Heart left ventricle (tissue), 16 donors: ENCODE data around the gene SV2A. TPM values are rescaled to one million over a fixed set of nuclear protein-coding genes. Genes with fewer than 3 reads are reported as not detected.
A peak's percentile ranks its signal among the peaks of the same experiment; 100 is the strongest.

ENCODE experiments used
- ATAC-seq, 4 donors: fragments of 200-7000 bp; cut with Tn5 transposase; one replicate each; pipeline ENCODE4 v1.9.1; 2020 to 2022; ENCODE audit warnings: moderate library complexity in 4 of 4, mild to moderate bottlenecking in 3 of 4, moderate number of reproducible peaks in 1 of 4
- DNase-seq, 5 donors: peaks; one replicate each; pipeline ENCODE4 v3.0.0-alpha.2; 2020
- H3K27ac ChIP-seq, 12 donors: fragments of 200-600 bp; sonication (generic) in 4 of 12; one replicate each; pipeline versions ENCODE4 v1.5.0 to v1.8.0; 2016 to 2022; ENCODE audit warnings: mild to moderate bottlenecking in 2 of 12
- H3K27me3 ChIP-seq, 9 donors: fragments of 200-600 bp; sonication (generic) in 2 of 9; one replicate each; pipeline versions ENCODE4 v1.5.1 to v1.8.0; 2016 to 2022; ENCODE audit warnings: mild to moderate bottlenecking in 3 of 9
- H3K36me3 ChIP-seq, 9 donors: fragments of 200-600 bp; sonication (generic) in 2 of 9; one replicate each; pipeline versions ENCODE4 v1.5.0 to v1.8.0; 2018 to 2022; ENCODE audit warnings: mild to moderate bottlenecking in 2 of 9
- H3K4me1 ChIP-seq, 12 donors: fragments of 200-600 bp; sonication (generic) in 4 of 12; one replicate each; pipeline versions ENCODE4 v1.5.0 to v1.8.0; 2016 to 2022; ENCODE audit warnings: mild to moderate bottlenecking in 3 of 12
- H3K4me3 ChIP-seq, 12 donors: fragments of 200-600 bp; sonication (generic) in 4 of 12; one replicate each; pipeline versions ENCODE4 v1.5.0 to v1.8.0; 2017 to 2022; ENCODE audit warnings: mild to moderate bottlenecking in 9 of 12, moderate library complexity in 4 of 12
- H3K9me3 ChIP-seq, 12 donors: fragments of 200-600 bp; sonication (generic) in 4 of 12; one replicate each; pipeline versions ENCODE4 v1.5.0 to v1.8.0; 2016 to 2022; ENCODE audit warnings: mild to moderate bottlenecking in 1 of 12
- POLR2A ChIP-seq, 2 donors: fragments of 450-650 bp; IDR thresholded peaks; one replicate each; pipeline ENCODE4 v1.6.1; 2017; ENCODE audit warnings: antibody characterized with exemption in 2 of 2, mild to moderate bottlenecking in 2 of 2, moderate library complexity in 2 of 2
- WGBS, 4 donors: extraction: QIAGEN DNeasy Blood & Tissue Kit in 2 of 4; methylation state at CpG; one replicate each; pipeline versions ENCODE4 v1.1.5 to v1.1.7; 2013 to 2018; 5-methylcytosine and 5-hydroxymethylcytosine counted together
- intact Hi-C, 10 donors: fragments of 100-400 bp; cut with DNase I; formaldehyde crosslinking; loops; one replicate each; pipeline versions ENCODE4 v1.11.1 to v1.14.2; 2022
- polyA plus RNA-seq, 2 donors: library from polyadenylated mRNA; stranded (reverse); fragments of 200-250 nt; gene quantifications; one replicate each; pipeline ENCODE4 v1.2.3, GENCODE V29; 2013
- total RNA-seq, 9 donors: library from RNA; depleted of rRNA in 2 of 9; stranded (reverse); fragments of >200 nt in 2 of 9; fragmentation: NEBNext Ultra II Directional in 3 of 9; extraction: Animal tissue kit (Norgen Biotek cat#: 25700) in 3 of 9; gene quantifications; one replicate each; pipeline versions ENCODE4 v1.1.0 to v1.2.4, GENCODE V29; 2016 to 2023
- TF ChIP-seq, protein P1 (sequence below), 12 donors: fragments of 200-600 bp; sonication (generic) in 4 of 12; IDR thresholded peaks; one replicate each; pipeline versions ENCODE4 v1.5.0 to v1.8.0; 2018 to 2022; ENCODE audit warnings: antibody characterized with exemption in 12 of 12, mild to moderate bottlenecking in 5 of 12
- donor health status: ischemic (EF 13 %, LVEDD 7.1; RV severe dilation, severe dysfunction).
- donor health status: healthy with polysubstance abuse.
- donor health status: DM: no; HTN: yes; CAD: no.
- donor health status: DM: no; HTN: no; CAD: no.
- donor health status: ischemic (EF 25% LVEDD 6.9; RV normal size, moderate dysfunction).
- donor health status: ischemic (EF 25% LVEDD 5.7; RV mildly dilated, moderate dysfunction).
- donor health status: healthy.
- donor health status: DM: yes; HTN: yes; CAD: no.
- donor health status: ischemic (EF 35%, LVEDD 5.7; RV mildly dilated, moderate dysfunction).
- donor health status: nonischemic (EF 11% LVEDD 7.7; RV severe dilation, severe dysfunction).
- donor health status: DM: yes; HTN: yes; CAD: no.
- donor health status: PGD.
- donor health status: ischemic (EF 29% LVEDD 5.4; RV normal size, mild dysfunction).
- donor health status: nonischemic (EF 23%, LVEDD 6.1; RV moderate dilation, normal function).

SV2A gene
- total and polyA plus RNA-seq, 11 donors = 0.20 to 1.4 (median 0.32) TPM

DNA sequence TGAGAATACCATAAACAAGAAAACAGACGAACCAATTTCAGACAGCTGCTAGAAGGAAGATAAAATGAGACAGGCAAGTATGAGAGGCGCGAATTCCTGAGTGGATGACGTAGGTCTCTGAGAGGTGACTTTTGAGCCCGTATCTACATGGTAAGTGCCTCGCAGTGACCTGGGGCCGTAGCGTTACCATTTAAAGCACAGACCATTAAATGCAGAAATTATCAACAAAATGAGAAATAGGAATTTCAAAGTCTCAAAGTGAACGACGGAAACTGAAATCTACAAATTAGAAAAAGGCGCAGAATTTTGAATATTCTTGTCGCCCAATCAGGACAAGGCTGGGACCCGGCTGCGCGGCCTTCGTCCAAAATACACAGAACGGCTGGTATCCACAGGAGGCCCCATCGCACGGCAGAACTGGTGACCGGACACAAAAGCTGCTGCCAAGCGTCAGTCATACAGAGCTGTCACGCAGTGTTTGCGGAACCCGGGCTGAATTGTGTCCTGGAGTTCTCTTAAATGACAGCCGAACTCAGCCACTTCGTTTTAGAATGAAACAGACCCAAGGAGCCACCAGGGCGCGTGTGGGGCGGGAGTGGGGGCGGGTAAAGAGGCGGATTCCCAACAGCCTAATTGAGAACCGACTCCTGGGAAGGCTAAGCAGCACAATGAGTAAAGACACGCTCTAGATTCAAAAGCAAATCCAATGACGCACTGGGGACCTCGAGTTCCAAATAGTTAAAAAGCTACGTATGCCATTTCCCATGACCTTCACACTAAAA lies 32.1 kb downstream of the SV2A start:
- Histone ChIP-seq H3K27me3 (no peaks in the 10 kb centered on the region), H3K36me3 (no peaks in the 10 kb centered on the region), H3K27ac (peak overlapping the region; percentile 80 to 100 (median 97)), H3K9me3 (no peaks in the 10 kb centered on the region), H3K4me3 (peak overlapping the region; percentile 53 to 86 (median 67)), H3K4me1 (peaks cover 0 to 29% (median 19%) of the 10 kb centered on the region in 12 donors)
- intact Hi-C loops = no loop called here
- ATAC-seq (peak; percentile 56 to 71 (median 64)), DNase-seq (peak; percentile 88 to 92 (median 89))
- WGBS, 4 donors = 0 to 1% (median 0%) methylated on average over 36 of the region's 36 CpGs
- peak in 1 of 2 donors; percentile 44 for TF ChIP-seq POLR2A (IDR thresholded peaks at IDR 0.05)
- TF ChIP-seq, protein P1, sequence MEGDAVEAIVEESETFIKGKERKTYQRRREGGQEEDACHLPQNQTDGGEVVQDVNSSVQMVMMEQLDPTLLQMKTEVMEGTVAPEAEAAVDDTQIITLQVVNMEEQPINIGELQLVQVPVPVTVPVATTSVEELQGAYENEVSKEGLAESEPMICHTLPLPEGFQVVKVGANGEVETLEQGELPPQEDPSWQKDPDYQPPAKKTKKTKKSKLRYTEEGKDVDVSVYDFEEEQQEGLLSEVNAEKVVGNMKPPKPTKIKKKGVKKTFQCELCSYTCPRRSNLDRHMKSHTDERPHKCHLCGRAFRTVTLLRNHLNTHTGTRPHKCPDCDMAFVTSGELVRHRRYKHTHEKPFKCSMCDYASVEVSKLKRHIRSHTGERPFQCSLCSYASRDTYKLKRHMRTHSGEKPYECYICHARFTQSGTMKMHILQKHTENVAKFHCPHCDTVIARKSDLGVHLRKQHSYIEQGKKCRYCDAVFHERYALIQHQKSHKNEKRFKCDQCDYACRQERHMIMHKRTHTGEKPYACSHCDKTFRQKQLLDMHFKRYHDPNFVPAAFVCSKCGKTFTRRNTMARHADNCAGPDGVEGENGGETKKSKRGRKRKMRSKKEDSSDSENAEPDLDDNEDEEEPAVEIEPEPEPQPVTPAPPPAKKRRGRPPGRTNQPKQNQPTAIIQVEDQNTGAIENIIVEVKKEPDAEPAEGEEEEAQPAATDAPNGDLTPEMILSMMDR (IDR thresholded peaks at IDR 0.05) = peak in 1 of 12 donors; percentile 8

DNA sequence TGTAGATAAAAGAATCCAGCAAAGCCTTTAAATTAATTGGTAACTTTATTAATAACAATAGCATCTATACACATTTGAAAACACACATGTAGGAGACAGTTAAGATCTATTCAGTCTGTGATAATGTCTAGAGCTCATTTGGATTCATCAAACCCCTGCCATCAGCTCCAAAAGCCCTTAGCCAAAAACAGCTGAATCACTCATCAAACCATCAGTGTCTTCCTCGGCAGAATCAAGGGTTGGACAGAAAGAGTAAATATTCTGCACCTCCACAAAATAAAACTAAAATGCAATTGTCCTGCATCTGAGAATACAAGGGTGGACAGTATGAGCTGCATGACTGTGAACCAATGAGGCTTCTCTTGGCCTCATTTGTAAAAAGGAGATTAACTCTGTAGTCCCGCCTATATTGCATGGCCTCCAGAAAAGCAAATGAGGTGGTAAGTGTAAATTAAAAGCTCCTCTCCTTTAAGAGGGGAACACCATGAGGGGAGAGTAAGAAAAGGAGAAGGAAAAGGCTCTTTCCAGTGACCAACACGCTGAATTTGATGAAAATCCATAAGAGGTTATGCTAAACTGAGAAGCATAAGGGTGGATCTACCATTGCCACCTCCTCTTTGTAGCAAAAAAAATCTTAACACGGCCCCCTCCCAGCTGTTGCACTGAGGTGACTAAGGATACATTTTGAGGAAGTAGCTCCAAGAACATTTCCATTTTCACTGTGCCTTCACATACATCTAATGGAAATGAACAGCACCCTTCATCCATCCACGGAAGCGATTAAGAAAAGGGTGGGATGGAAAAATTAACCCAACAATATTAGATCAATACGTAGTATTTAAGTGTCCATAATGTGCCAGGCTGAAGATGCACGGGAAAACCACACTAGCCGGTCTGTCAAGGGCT lies 33.0 kb downstream of the SV2A start:
- Histone ChIP-seq H3K36me3 (no peaks in the 10 kb centered on the region), H3K4me3 (peak overlapping the region; percentile 53 to 86 (median 67)), H3K4me1 (peaks cover 0 to 29% (median 19%) of the 10 kb centered on the region in 12 donors), H3K27me3 (no peaks in the 10 kb centered on the region), H3K27ac (peak overlapping the region; percentile 80 to 100 (median 97)), H3K9me3 (no peaks in the 10 kb centered on the region)
- intact Hi-C loops = no loop called here
- ATAC-seq (no peak), DNase-seq (no peak)
- WGBS, 4 donors = 5 to 12% (median 10%) methylated on average over 9 of the region's 9 CpGs
- no peak for TF ChIP-seq POLR2A (IDR thresholded peaks at IDR 0.05)
- TF ChIP-seq, protein P1 (IDR thresholded peaks at IDR 0.05) = no peak

DNA sequence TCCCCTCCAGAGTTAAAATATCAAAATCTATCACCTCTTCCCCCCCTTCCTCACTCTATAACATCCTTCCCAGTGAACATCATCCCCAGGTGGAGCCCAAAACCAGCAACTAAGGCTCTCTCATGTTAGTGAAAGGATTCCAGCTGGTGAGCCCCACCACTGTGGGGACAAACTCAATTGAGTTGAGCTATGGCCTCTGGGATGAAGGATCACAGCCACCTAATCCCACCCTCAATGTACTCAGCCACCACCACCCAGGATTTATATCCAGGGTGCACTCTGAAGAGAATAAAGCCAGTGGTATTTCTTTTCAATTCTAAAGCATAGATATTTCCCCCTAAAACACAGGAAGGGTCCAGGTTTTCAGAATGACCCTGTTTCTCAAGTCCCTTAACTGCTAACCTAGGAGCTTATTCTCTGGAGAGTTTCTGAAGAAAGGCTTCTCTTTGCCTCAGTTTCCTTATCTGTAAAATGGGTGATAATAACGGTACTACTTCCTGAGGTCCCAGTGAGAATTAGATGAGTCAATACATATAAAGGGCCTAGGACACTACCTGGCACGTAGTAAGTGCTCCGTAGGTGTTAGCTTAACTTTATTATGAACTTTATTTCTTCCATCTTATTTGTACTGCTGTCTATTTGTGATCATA lies 33.9 kb downstream of the SV2A start:
- Histone ChIP-seq H3K36me3 (no peaks in the 10 kb centered on the region), H3K4me3 (peak overlapping the region in 8 of 12 donors; percentile 65 to 86 (median 70)), H3K9me3 (no peaks in the 10 kb centered on the region), H3K27me3 (no peaks in the 10 kb centered on the region), H3K27ac (peak overlapping the region in 3 of 12 donors; percentile 93 to 100 (median 96)), H3K4me1 (peaks cover 0 to 29% (median 17%) of the 10 kb centered on the region in 12 donors)
- WGBS, 4 donors = 75 to 78% (median 78%) methylated on average over 3 of the region's 3 CpGs
- no peak for ATAC-seq
- TF ChIP-seq POLR2A (IDR thresholded peaks at IDR 0.05) = no peak
- TF ChIP-seq, protein P1 (IDR thresholded peaks at IDR 0.05) = no peak
- DNase-seq = no peak
- intact Hi-C loops = no loop called here
